ENCODE measurements around the gene SHISAL2A. TPM values are rescaled to one million over a fixed set of nuclear protein-coding genes. Genes with fewer than 3 reads are reported as not detected.

SHISAL2A gene
- total RNA-seq, 6 donors from 2014 or later, result 0.24 to 10.5 (median 3.0) TPM; not detected in 3

- no peaks in the 10 kb centered on the region for H3K36me3 ChIP-seq
- H3K4me1 ChIP-seq, result peaks cover 7 to 15% (median 10%) of the 10 kb centered on the region in 4 donors
- 56 to 60% methylated on average over 5 of the region's 6 CpGs for WGBS, 2 donors
- ATAC-seq (ENCODE audit: low FRiP score in 2 of 2) (no peak), DNase-seq (no peak)
- H3K4me3 ChIP-seq, result no peak overlapping the region
- TF ChIP-seq EP300 (IDR thresholded peaks at IDR 0.05) (no peak), POLR2A (IDR thresholded peaks at IDR 0.05) (no peak), CTCF (IDR thresholded peaks at IDR 0.05) (no peak), POLR2AphosphoS5 (IDR thresholded peaks at IDR 0.05) (no peak)
- H3K27ac ChIP-seq, result no peak overlapping the region
- no peaks in the 10 kb centered on the region for H3K9me3 ChIP-seq
- H3K27me3 ChIP-seq, result no peaks in the 10 kb centered on the region
These were observed 73.2 kb downstream of the SHISAL2A start for GRCh38 chr1:52706136-52706670.

Other genes with a start within 250 kb of the SHISAL2A start
- 1 to 10 TPM in 2 of 6 donors, under 1 TPM in 4; 0.22 to 1.1 (median 0.96) TPM for gene ORC1, start 228.7 kb upstream of the SHISAL2A start, total RNA-seq
- gene PRPF38A, start 228.6 kb upstream of the SHISAL2A start, total RNA-seq, result 10 to 100 TPM in 5 of 6 donors, 1 to 10 TPM in 1; 2.7 to 39.6 (median 16.3) TPM
- 10 to 100 TPM; 31.0 to 85.7 (median 55.4) TPM for gene TUT4, start 80.1 kb upstream of the SHISAL2A start, total RNA-seq
- 10 to 100 TPM in 1 of 6 donors, 1 to 10 TPM in 5; 4.3 to 11.5 (median 9.2) TPM for gene GPX7, start 30.8 kb upstream of the SHISAL2A start, total RNA-seq
- gene COA7, start 65.2 kb downstream of the SHISAL2A start, total RNA-seq, result 10 to 100 TPM in 3 of 6 donors, 1 to 10 TPM in 3; 2.2 to 20.8 (median 10.6) TPM
- gene ZYG11B, start 93.3 kb downstream of the SHISAL2A start, total RNA-seq, result 10 to 100 TPM; 23.0 to 37.2 (median 25.7) TPM
- under 1 TPM in 3 of 6 donors, not detected in 3; 0.10 to 0.15 (median 0.10) TPM for gene ZYG11A, start 209.6 kb downstream of the SHISAL2A start, total RNA-seq

All from upper lobe of left lung (tissue), 6 donors.